ENCODE data around the gene EPAS1. TPM values are rescaled to one million over a fixed set of nuclear protein-coding genes. Genes with fewer than 3 reads are reported as not detected.

The EPAS1 gene
- total RNA-seq, 4 donors from 2014 or later = 126 to 249 (median 148) TPM

- 95 to 97% methylated on average over 2 of the region's 2 CpGs for WGBS, 2 donors
- intact Hi-C loops (cut with DNase I; ENCODE audit: low total_unique reads) = no loop called here
- DNase-seq (ENCODE audit: low spot score in 2 of 2) = no peak
- no peak overlapping the region for H3K4me3 ChIP-seq (ENCODE audit: low read depth, poor library complexity, severe bottlenecking)
- TF ChIP-seq POLR2A (IDR thresholded peaks at IDR 0.05) = no peak
- TF ChIP-seq, protein P1, sequence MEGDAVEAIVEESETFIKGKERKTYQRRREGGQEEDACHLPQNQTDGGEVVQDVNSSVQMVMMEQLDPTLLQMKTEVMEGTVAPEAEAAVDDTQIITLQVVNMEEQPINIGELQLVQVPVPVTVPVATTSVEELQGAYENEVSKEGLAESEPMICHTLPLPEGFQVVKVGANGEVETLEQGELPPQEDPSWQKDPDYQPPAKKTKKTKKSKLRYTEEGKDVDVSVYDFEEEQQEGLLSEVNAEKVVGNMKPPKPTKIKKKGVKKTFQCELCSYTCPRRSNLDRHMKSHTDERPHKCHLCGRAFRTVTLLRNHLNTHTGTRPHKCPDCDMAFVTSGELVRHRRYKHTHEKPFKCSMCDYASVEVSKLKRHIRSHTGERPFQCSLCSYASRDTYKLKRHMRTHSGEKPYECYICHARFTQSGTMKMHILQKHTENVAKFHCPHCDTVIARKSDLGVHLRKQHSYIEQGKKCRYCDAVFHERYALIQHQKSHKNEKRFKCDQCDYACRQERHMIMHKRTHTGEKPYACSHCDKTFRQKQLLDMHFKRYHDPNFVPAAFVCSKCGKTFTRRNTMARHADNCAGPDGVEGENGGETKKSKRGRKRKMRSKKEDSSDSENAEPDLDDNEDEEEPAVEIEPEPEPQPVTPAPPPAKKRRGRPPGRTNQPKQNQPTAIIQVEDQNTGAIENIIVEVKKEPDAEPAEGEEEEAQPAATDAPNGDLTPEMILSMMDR (IDR thresholded peaks at IDR 0.05) = no peak
Measured at GRCh38 chr2:46411245-46411641, 114.0 kb downstream of the EPAS1 start.

GRCh38 chr2:46411985-46412384, 114.8 kb downstream of the EPAS1 start:
- intact Hi-C loops (cut with DNase I; ENCODE audit: low total_unique reads) = no loop called here
- DNase-seq (ENCODE audit: low spot score in 2 of 2) = no peak
- WGBS, 2 donors = 85 to 88% methylated on average over 1 of the region's 1 CpG

DNA sequence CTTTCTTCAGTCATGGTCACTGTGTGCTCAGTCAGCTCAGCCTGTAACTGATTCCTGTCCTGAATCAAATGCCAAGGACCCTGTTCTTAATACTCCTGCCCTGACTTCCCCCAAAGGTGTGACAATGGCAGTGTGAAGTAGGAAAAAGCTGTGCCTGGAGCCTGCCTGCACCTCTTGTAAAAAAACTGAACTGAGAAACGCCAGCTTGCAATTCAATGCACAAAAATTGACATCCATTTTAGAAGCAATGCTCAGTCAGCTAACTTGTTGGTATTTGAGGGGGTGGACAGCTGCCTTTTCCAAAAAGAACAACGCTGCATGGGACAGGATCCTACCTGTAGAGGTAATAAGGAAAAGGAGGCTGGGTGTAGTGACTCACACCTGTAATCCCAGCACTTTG, 115.9 kb downstream of the EPAS1 start:
- intact Hi-C loops (cut with DNase I; ENCODE audit: low total_unique reads) = no loop called here
- WGBS, 2 donors = 50 to 54% methylated on average over 2 of the region's 2 CpGs
- TF ChIP-seq POLR2A (IDR thresholded peaks at IDR 0.05) = no peak
- TF ChIP-seq, protein P1 (IDR thresholded peaks at IDR 0.05) = no peak
- no peak overlapping the region for H3K4me3 ChIP-seq (ENCODE audit: low read depth, poor library complexity, severe bottlenecking)
- no peak for DNase-seq (ENCODE audit: low spot score in 2 of 2)

More at GRCh38 chr2:46411985-46412384, 114.8 kb downstream of the EPAS1 start:
- TF ChIP-seq POLR2A (IDR thresholded peaks at IDR 0.05) = no peak
- H3K4me3 ChIP-seq (ENCODE audit: low read depth, poor library complexity, severe bottlenecking) = no peak overlapping the region

DNA sequence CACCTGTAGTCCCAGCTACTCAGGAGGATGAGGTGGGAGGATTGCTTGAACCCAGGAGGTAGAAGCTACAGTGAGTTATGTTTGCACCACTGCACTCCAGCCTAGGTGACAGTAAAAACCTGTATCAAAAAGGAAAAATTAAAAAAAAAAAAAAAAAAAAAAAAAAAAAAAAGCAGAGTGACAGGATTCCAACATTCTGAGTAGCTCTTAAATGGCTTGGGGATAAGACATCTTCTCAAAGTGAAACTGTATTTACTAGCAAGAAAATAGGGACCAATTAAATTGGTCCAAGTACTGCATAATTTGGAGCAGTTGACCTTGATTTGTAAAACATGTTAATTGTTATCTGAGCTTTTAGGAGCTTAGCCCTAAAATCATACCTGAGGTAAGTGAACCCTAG, 116.4 kb downstream of the EPAS1 start:
- intact Hi-C loops (cut with DNase I; ENCODE audit: low total_unique reads) = no loop called here
- no peak for TF ChIP-seq POLR2A (IDR thresholded peaks at IDR 0.05)
- TF ChIP-seq, protein P1 (IDR thresholded peaks at IDR 0.05) = no peak
- no peak for DNase-seq (ENCODE audit: low spot score in 2 of 2)
- no peak overlapping the region for H3K4me3 ChIP-seq (ENCODE audit: low read depth, poor library complexity, severe bottlenecking)

- intact Hi-C loops (cut with DNase I; ENCODE audit: low total_unique reads) = no loop called here
- no peak overlapping the region for H3K4me3 ChIP-seq (ENCODE audit: low read depth, poor library complexity, severe bottlenecking)
- DNase-seq (ENCODE audit: low spot score in 2 of 2) = no peak
- 83 to 90% methylated on average over 1 of the region's 1 CpG for WGBS, 2 donors
- TF ChIP-seq POLR2A (IDR thresholded peaks at IDR 0.05) = no peak
- TF ChIP-seq, protein P1 (IDR thresholded peaks at IDR 0.05) = no peak
Measured at GRCh38 chr2:46414701-46415100, 117.5 kb downstream of the EPAS1 start.

- intact Hi-C loops (cut with DNase I; ENCODE audit: low total_unique reads) = no loop called here
- DNase-seq (ENCODE audit: low spot score in 2 of 2) = no peak
- TF ChIP-seq, protein P1 (IDR thresholded peaks at IDR 0.05) = no peak
- TF ChIP-seq POLR2A (IDR thresholded peaks at IDR 0.05) = no peak
- no peak overlapping the region for H3K4me3 ChIP-seq (ENCODE audit: low read depth, poor library complexity, severe bottlenecking)
Measured at GRCh38 chr2:46416280-46416679, 119.1 kb downstream of the EPAS1 start.
